B cell (primary cell): ENCODE measurements around the gene GPR137.

Experiments used
- CTCF ChIP-seq: fragments of 200-600 bp; IDR thresholded peaks from one replicate; pipeline ENCODE4 v1.8.0; 2022; ENCODE audit warnings: antibody characterized with exemption, mild to moderate bottlenecking
- EZH2 ChIP-seq: IDR thresholded peaks from 2 replicates; pipeline ENCODE4 v1.6.1; 2012; ENCODE audit warnings: borderline replicate concordance, low read depth, mild to moderate bottlenecking, moderate library complexity, low read length; ENCODE audit not compliant: insufficient read depth, poor library complexity, severe bottlenecking

GRCh38 chr11:64239662-64240434 lies 45.8 kb upstream of the GPR137 start:
- TF ChIP-seq CTCF, result no peak
- no peak for TF ChIP-seq EZH2
